SK-N-MC (cell line): ENCODE results near the gene MSH5.

ENCODE experiments used
- DNase-seq: peaks from one replicate; pipeline ENCODE4 v3.0.0-alpha.2; 2011; ENCODE audit warnings: low read depth, low spot score
- H3K27ac ChIP-seq: fragments of 200-600 bp; sonication (generic); 2 replicates; pipeline ENCODE4 v1.5.1; 2016; ENCODE audit warnings: mixed run types
- H3K36me3 ChIP-seq: fragments of 200-600 bp; sonication (generic); 2 replicates; pipeline ENCODE4 v1.6.1; 2017; ENCODE audit warnings: antibody characterized with exemption, low read length, mixed read lengths; ENCODE audit not compliant: insufficient read depth
- H3K4me3 ChIP-seq: fragments of 200-600 bp; sonication (generic); 2 replicates; pipeline ENCODE4 v1.5.1; 2016
- H3K9ac ChIP-seq: fragments of 200-600 bp; sonication (generic); 2 replicates; pipeline ENCODE4 v1.8.0; 2017; ENCODE audit warnings: mixed run types, mixed read lengths; ENCODE audit not compliant: insufficient read length
- H3K9me3 ChIP-seq: fragments of 200-600 bp; sonication (generic); 2 replicates; pipeline ENCODE4 v1.6.1; 2017; ENCODE audit warnings: low read depth, mild to moderate bottlenecking, antibody characterized with exemption, low read length, moderate library complexity, mixed read lengths
- EZH2 ChIP-seq: fragments of 200-600 bp; sonication (generic); IDR thresholded peaks from one replicate; pipeline ENCODE4 v1.6.1; 2017; ENCODE audit warnings: antibody characterized with exemption
- FOXP2 ChIP-seq: optimal IDR thresholded peaks from 2 replicates; pipeline ENCODE3; 2011; ENCODE audit warnings: mild to moderate bottlenecking, moderate library complexity; ENCODE audit not compliant: insufficient read depth; ENCODE audit errors: extremely low read length, control extremely low read depth
- POLR2AphosphoS5 ChIP-seq: IDR thresholded peaks from 2 replicates; pipeline ENCODE4 v1.6.1; 2012; ENCODE audit warnings: mild to moderate bottlenecking, low read depth, low read length, borderline replicate concordance

Gene MSH5

DNA sequence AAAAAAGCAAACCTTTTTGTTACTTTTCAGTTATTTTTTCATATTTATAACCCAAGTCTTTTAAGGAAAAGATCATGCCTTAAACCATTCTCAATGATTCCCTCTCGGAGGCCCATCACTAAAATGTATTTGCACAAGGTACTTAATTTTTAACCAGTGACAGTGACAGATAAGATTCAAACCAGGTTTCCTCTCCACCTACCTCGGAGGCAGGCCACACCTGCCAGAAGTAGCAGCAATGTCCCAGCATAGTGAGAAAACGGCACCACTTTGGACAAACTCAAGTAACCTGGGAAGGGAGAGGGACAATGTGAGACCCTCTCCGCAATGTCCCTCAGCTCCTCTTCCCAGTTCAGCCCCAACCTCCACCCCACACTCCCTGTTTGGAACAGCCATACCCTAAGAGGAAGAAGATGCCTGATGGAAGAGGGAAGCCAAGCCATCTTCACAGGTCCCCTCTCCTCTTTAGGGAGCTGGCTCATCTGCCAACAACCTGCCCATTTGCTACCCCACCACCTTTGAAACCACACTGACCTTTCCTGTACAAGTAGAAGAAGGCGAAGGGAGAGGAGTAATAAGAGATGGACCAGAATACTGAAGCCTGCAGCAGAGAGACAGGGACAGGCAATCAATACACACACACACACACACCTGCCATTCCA is 38.9 kb upstream of the MSH5 start:
- no peak for DNase-seq
- TF ChIP-seq FOXP2 (no peak), EZH2 (no peak), POLR2AphosphoS5 (no peak)
- H3K4me3 ChIP-seq, result no peak overlapping the region
- no peak overlapping the region for H3K9ac ChIP-seq
- peaks cover 16% of the 10 kb centered on the region for H3K36me3 ChIP-seq
- H3K9me3 ChIP-seq, result no peaks in the 10 kb centered on the region
- no peak overlapping the region for H3K27ac ChIP-seq

DNA sequence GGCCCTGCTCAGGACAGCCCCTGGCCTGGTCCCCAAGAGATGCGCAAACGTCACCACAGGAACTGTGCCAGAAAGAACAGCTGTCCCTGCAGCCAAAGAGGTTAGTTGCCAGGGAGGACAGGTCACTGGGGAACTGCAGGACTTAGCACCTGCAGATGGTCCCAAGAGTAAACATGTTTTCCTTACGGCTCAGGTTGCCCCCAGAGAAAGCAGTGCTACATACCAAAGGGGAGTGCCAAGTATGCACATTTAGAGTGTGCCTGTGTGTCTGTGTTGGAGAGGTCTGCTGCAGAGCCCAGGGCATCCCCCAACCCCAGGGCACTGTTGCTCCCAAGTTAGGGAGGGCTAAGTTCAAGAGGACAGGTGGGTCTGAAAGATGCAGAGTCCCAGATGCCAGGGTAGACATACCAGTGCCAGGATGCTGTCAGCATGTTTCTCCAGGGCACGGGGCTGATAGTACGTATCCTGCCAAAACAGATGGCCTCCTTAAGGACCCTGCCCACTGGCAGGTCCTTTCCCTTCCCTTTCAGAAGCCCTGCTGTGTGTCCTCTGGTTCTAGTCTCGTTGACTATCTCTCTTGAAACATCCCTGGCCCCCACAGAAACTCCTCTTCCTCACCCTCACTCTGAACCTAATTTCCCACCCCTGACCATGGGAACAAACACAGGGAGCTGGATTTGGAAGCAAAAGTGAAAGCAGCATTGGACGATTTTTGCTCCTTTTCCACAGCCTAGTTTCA is 38.0 kb upstream of the MSH5 start:
- no peak for TF ChIP-seq POLR2AphosphoS5
- TF ChIP-seq EZH2, result no peak
- TF ChIP-seq FOXP2, result no peak
- no peak for DNase-seq
- Histone ChIP-seq H3K36me3 (peaks cover 11% of the 10 kb centered on the region), H3K9me3 (no peaks in the 10 kb centered on the region), H3K4me3 (peak overlapping the region; percentile 93), H3K9ac (peak overlapping the region; percentile 86), H3K27ac (peak overlapping the region; percentile 65; the same call in 1 of the 2 replicates)

DNA sequence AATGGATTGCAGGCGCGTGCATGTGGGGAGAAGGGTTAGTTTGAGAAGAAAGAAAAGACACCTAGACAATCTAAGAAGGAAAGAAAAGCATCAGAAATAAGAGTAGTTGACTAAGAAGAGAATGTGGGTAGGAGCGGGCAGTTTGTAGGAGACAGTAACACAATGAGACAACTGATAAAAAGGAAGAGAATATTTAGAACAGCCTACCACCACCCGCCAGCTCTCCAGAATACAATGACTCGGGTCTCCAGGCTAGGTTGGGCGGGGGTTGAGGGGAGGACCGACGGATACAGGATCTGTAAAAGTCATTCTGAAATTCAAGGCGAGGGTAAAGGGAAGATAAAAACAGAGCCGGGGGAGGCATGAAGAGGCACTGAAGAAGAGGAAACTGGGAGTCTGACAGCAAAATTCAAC is 37.4 kb upstream of the MSH5 start:
- peak overlapping the region; percentile 65 for H3K27ac ChIP-seq
- no peak for DNase-seq
- no peaks in the 10 kb centered on the region for H3K9me3 ChIP-seq
- peak overlapping the region; percentile 93 for H3K4me3 ChIP-seq
- peaks cover 6% of the 10 kb centered on the region for H3K36me3 ChIP-seq
- TF ChIP-seq POLR2AphosphoS5 (no peak), EZH2 (no peak), FOXP2 (no peak)
- H3K9ac ChIP-seq, result peak overlapping the region; percentile 86

GRCh38 chr6:31702819-31703716 is 36.7 kb upstream of the MSH5 start, which contains the start of gene ABHD16A:
ABHD16A (minus strand) TSS chr6:31703324; CDS start chr6:31703281, 43 bp downstream.
- peak; percentile 97 for DNase-seq
- Histone ChIP-seq H3K27ac (peak within 1 kb of the TSS; percentile 65), H3K36me3 (peaks cover 6% of the 10 kb centered on the region), H3K4me3 (peak within 1 kb of the TSS; percentile 93), H3K9ac (peak within 1 kb of the TSS; percentile 86), H3K9me3 (no peaks in the 10 kb centered on the region)
- peak; percentile 95 for TF ChIP-seq POLR2AphosphoS5
- no peak for TF ChIP-seq EZH2

GRCh38 chr6:31705931-31706330 is 33.9 kb upstream of the MSH5 start:
- Histone ChIP-seq H3K27ac (peak overlapping the region; percentile 31; the same call in 1 of the 2 replicates), H3K4me3 (no peak overlapping the region), H3K36me3 (no peaks in the 10 kb centered on the region; the same call in 1 of the 2 replicates), H3K9me3 (no peaks in the 10 kb centered on the region), H3K9ac (no peak overlapping the region)
- TF ChIP-seq EZH2 (no peak), POLR2AphosphoS5 (no peak), FOXP2 (no peak)
- no peak for DNase-seq

- no peak for TF ChIP-seq FOXP2
- no peak for TF ChIP-seq POLR2AphosphoS5
- TF ChIP-seq EZH2, result no peak
- no peak for DNase-seq
- Histone ChIP-seq H3K27ac (peak within 1 kb of the TSS; percentile 31; the same call in 1 of the 2 replicates), H3K9ac (no peak within 1 kb of the TSS), H3K4me3 (no peak within 1 kb of the TSS), H3K36me3 (no peaks in the 10 kb centered on the region), H3K9me3 (no peaks in the 10 kb centered on the region)
Observed at GRCh38 chr6:31706599-31706998, 33.2 kb upstream of the MSH5 start, which contains the start of gene LY6G6F. LY6G6F (plus strand) TSS chr6:31706866; CDS start chr6:31706907, 41 bp downstream.

- no peak overlapping the region for H3K4me3 ChIP-seq
- H3K9ac ChIP-seq, result no peak overlapping the region
- H3K9me3 ChIP-seq, result no peaks in the 10 kb centered on the region
- no peak for DNase-seq
- H3K36me3 ChIP-seq, result no peaks in the 10 kb centered on the region
- TF ChIP-seq FOXP2 (no peak), EZH2 (no peak), POLR2AphosphoS5 (no peak)
- no peak overlapping the region for H3K27ac ChIP-seq
Observed at GRCh38 chr6:31707701-31708100, 32.1 kb upstream of the MSH5 start.
